GM18505 (cell line): ENCODE measurements around the gene ABCC3.

Experiments
- ATAC-seq: cut with Tn5 transposase; IDR thresholded peaks from one replicate; pipeline ENCODE4 v1.9.1; 2021; ENCODE audit not compliant: unreplicated experiment
- POLR2A ChIP-seq: IDR thresholded peaks from 4 replicates; pipeline ENCODE4 v1.6.1; 2011; ENCODE audit warnings: borderline replicate concordance; ENCODE audit not compliant: insufficient read depth, insufficient read length; ENCODE audit errors: extremely low read depth

ABCC3 gene

GRCh38 chr17:50627782-50628601 is 6.7 kb upstream of the ABCC3 start:
- ATAC-seq: no peak
- TF ChIP-seq POLR2A: no peak

GRCh38 chr17:50629902-50630301 is 4.8 kb upstream of the ABCC3 start:
- no peak for ATAC-seq
- no peak for TF ChIP-seq POLR2A

GRCh38 chr17:50630524-50631194 is 4.0 kb upstream of the ABCC3 start:
- no peak for TF ChIP-seq POLR2A
- no peak for ATAC-seq

- no peak for ATAC-seq
- no peak for TF ChIP-seq POLR2A
Observed at GRCh38 chr17:50631195-50631907, 3.3 kb upstream of the ABCC3 start.

- no peak for TF ChIP-seq POLR2A
- no peak for ATAC-seq
Observed at GRCh38 chr17:50631908-50632571, 2.6 kb upstream of the ABCC3 start.

- TF ChIP-seq POLR2A: no peak
- ATAC-seq: no peak
Observed at GRCh38 chr17:50632637-50633036, 2.0 kb upstream of the ABCC3 start.

GRCh38 chr17:50633683-50634082 is 998 bp upstream of the ABCC3 start:
- no peak for TF ChIP-seq POLR2A
- ATAC-seq: no peak

GRCh38 chr17:50634915-50635731 is 442 bp downstream of the ABCC3 start:
- no peak for ATAC-seq
- no peak for TF ChIP-seq POLR2A

GRCh38 chr17:50635732-50635981 is 976 bp downstream of the ABCC3 start:
- TF ChIP-seq POLR2A: no peak
- no peak for ATAC-seq

- TF ChIP-seq POLR2A: no peak
- no peak for ATAC-seq
Observed at GRCh38 chr17:50635982-50636803, 1.5 kb downstream of the ABCC3 start.

- ATAC-seq: no peak
- no peak for TF ChIP-seq POLR2A
Observed at GRCh38 chr17:50636804-50637195, 2.1 kb downstream of the ABCC3 start.

- ATAC-seq: no peak
- TF ChIP-seq POLR2A: no peak
Observed at GRCh38 chr17:50637829-50638605, 3.3 kb downstream of the ABCC3 start.

- no peak for ATAC-seq
- no peak for TF ChIP-seq POLR2A
Observed at GRCh38 chr17:50638606-50638965, 3.9 kb downstream of the ABCC3 start.
